Measurements from ENCODE around the gene PGAM2.

DNA sequence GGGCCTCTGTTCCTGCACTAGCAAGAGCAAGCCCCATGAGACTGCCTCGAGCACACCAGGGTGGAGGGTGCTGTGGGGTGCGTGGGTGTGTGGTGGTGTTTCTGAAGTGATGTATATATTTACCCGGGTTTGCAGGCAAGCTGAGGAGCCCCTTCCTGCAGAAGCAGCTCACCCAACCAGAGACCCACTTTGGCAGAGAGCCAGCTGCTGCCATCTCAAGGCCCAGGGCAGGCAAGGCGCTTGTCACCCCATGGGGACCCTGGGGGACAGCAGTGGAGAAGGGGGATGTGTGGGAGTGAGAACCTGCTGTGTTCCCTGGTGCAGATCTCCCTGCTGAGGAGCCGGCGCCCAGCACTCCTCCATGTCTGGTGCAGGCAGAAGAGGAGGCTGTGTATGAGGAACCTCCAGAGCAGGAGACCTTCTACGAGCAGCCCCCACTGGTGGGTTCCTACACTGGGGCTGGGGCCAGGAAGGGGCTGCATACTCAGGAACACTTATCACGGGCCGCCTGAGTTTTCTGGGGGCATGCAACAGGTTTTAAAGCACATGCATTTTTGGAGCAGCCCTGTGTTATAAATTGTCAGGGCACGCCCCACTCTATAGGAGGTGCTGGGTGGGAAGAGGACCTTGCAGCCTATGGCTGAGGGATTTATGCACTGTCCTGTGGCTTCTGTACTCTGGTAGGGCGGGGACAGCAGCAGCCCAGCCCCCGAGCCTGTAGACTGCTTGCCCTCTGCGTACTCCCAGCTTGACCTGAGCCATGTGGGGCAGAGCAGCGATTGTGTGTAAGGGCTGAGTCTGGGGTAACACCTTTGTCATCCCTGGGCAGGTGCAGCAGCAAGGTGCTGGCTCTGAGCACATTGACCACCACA lies 5.9 kb downstream of the PGAM2 start:
- TF ChIP-seq, protein P1, sequence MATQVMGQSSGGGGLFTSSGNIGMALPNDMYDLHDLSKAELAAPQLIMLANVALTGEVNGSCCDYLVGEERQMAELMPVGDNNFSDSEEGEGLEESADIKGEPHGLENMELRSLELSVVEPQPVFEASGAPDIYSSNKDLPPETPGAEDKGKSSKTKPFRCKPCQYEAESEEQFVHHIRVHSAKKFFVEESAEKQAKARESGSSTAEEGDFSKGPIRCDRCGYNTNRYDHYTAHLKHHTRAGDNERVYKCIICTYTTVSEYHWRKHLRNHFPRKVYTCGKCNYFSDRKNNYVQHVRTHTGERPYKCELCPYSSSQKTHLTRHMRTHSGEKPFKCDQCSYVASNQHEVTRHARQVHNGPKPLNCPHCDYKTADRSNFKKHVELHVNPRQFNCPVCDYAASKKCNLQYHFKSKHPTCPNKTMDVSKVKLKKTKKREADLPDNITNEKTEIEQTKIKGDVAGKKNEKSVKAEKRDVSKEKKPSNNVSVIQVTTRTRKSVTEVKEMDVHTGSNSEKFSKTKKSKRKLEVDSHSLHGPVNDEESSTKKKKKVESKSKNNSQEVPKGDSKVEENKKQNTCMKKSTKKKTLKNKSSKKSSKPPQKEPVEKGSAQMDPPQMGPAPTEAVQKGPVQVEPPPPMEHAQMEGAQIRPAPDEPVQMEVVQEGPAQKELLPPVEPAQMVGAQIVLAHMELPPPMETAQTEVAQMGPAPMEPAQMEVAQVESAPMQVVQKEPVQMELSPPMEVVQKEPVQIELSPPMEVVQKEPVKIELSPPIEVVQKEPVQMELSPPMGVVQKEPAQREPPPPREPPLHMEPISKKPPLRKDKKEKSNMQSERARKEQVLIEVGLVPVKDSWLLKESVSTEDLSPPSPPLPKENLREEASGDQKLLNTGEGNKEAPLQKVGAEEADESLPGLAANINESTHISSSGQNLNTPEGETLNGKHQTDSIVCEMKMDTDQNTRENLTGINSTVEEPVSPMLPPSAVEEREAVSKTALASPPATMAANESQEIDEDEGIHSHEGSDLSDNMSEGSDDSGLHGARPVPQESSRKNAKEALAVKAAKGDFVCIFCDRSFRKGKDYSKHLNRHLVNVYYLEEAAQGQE (IDR thresholded peaks at IDR 0.05; ENCODE audit: insufficient read depth in 1 of 2, low read depth in 2 of 2, low read length in 2 of 2): no peak
- no peak for TF ChIP-seq TAF1 (IDR thresholded peaks at IDR 0.05; ENCODE audit: borderline replicate concordance, insufficient read depth, low read length)
- no peak for TF ChIP-seq POLR2AphosphoS5 (IDR thresholded peaks at IDR 0.05; ENCODE audit: low read depth, low read length)
- TF ChIP-seq FOXP2 (optimal IDR thresholded peaks at IDR 0.05; ENCODE audit: borderline replicate concordance, extremely low read depth, extremely low read length, insufficient read depth): no peak

All from PFSK-1 (cell line).